HG02852 (cell line): ENCODE data around the gene ZNF296.

ENCODE experiments used
- ATAC-seq: cut with Tn5 transposase; IDR thresholded peaks from one replicate; pipeline ENCODE4 v1.9.1; 2021; ENCODE audit warnings: mild to moderate bottlenecking, moderate library complexity; ENCODE audit not compliant: unreplicated experiment

ZNF296 gene

GRCh38 chr19:45087531-45087930 is 11.3 kb upstream of the ZNF296 start:
- no peak for ATAC-seq

GRCh38 chr19:45086480-45086879 is 10.2 kb upstream of the ZNF296 start:
- no peak for ATAC-seq

- ATAC-seq: no peak
Measured at GRCh38 chr19:45082170-45082569, 5.9 kb upstream of the ZNF296 start.

GRCh38 chr19:45079911-45080370 is 3.7 kb upstream of the ZNF296 start:
- no peak for ATAC-seq

GRCh38 chr19:45079063-45079910 is 3.0 kb upstream of the ZNF296 start, which contains the start of gene GEMIN7:
Gene GEMIN7, plus strand, starts transcription at chr19:45079260. Its CDS starts 10,855 bp downstream, at chr19:45090115.
- peak; percentile 33 for ATAC-seq

- ATAC-seq: no peak
Measured at GRCh38 chr19:45078390-45079062, 2.2 kb upstream of the ZNF296 start.

GRCh38 chr19:45076851-45077730 is 813 bp upstream of the ZNF296 start:
- ATAC-seq: no peak

GRCh38 chr19:45075301-45076028 is 813 bp downstream of the ZNF296 start:
- ATAC-seq: peak; percentile 57

GRCh38 chr19:45074744-45075300 is 1.5 kb downstream of the ZNF296 start:
- ATAC-seq: no peak

GRCh38 chr19:45071969-45072790 is 4.1 kb downstream of the ZNF296 start:
- no peak for ATAC-seq

GRCh38 chr19:45071545-45071938 is 4.7 kb downstream of the ZNF296 start:
- no peak for ATAC-seq

- no peak for ATAC-seq
Measured at GRCh38 chr19:45070861-45071544, 5.3 kb downstream of the ZNF296 start.

GRCh38 chr19:45070214-45070613 is 6.1 kb downstream of the ZNF296 start:
- ATAC-seq: no peak

- no peak for ATAC-seq
Measured at GRCh38 chr19:45069056-45069455, 7.2 kb downstream of the ZNF296 start.

GRCh38 chr19:45068041-45068440 is 8.2 kb downstream of the ZNF296 start:
- no peak for ATAC-seq

GRCh38 chr19:45066921-45067661 is 9.2 kb downstream of the ZNF296 start:
- ATAC-seq: no peak

GRCh38 chr19:45063851-45064801 is 12.2 kb downstream of the ZNF296 start:
- no peak for ATAC-seq
